Stimulated activated CD8-positive, alpha-beta memory T cell treated with anti-CD3 and anti-CD28 coated beads, Interleukin-7, amount 100 ng/mL, for 4 hours (primary cell): ENCODE results near the gene IGFL2.
"Not testable (repeated sequence)": the region's sequence is repeated elsewhere in the genome, so short reads cannot be mapped to it uniquely, and the experiment has no call there.

Source experiments
- DNase-seq, 2 donors: peaks; one replicate each; pipeline ENCODE4 v3.0.0-alpha.2; 2020; ENCODE audit warnings: low read depth in 2 of 2

IGFL2 gene

GRCh38 chr19:46147791-46148288, at the start of gene IGFL2:
Gene IGFL2, plus strand, starts transcription at chr19:46148238. Its CDS starts 41 bp downstream, at chr19:46148279.
- DNase-seq = no peak

- no peak for DNase-seq
These were observed 47.7 kb upstream of the IGFL2 start for GRCh38 chr19:46100344-46100743.

- DNase-seq = no peak
These were observed 46.7 kb upstream of the IGFL2 start for GRCh38 chr19:46101293-46101692.

GRCh38 chr19:46102333-46102732, 45.7 kb upstream of the IGFL2 start:
- not testable (repeated sequence) for DNase-seq

DNA sequence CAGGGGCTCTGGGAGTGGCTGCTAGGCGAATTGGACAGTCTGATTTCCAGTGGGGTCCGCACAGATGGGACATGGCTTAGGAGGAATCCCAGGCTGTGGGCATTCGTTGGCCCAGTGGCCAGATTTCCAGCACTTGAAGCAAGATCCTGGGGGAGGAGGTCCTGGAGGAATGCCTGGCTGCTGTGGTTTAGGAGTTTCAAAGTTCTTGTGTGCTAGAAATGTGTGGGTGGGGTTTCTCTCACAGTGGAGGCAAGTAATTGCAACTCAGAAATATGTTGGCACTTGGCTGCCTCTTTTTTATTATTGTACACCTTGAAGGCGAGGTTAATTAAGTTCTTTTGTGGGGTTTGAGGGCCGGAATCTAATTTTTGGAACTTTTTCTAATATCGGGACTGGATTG, 40.7 kb upstream of the IGFL2 start:
- no peak for DNase-seq

DNA sequence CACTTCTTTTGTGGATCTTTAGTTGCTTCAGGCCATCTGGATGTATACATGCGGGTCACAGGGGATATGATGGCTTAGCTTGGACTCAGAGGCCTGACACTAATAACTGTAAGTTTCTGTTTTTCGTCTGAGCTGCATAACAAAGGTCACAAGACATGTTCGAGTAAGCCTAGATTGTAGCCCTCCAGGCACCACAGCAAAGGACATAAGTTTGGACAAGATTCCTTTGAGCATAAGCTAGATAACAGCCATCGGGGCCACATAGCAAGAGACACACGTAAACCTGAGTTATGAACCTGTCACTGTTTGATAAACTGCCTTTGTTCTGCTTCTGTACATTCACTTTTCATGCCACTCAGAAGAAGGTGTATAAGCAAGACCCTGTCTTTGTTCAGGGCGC, 38.2 kb upstream of the IGFL2 start:
- DNase-seq = no peak

DNA sequence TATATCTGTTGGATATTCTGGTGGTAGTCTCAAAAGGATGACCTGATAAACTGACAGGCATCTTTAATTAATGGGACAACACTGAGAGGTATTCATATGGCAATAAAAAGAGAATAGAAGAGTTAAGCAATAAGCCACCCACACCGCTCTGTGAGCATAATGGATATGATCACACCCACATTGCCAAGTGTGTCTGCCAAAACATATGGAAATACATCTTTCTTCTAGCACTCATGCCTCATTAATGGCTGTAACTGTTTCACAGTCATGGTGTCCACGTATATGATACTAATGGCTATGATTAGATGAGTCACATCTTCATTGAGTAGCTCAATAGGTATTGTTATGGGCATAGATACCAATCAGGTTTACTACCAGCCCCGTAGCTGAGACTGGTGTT, 36.7 kb upstream of the IGFL2 start:
- DNase-seq = no peak

GRCh38 chr19:46112527-46112926, 35.5 kb upstream of the IGFL2 start:
- DNase-seq = no peak

- DNase-seq = no peak
These were observed 34.3 kb upstream of the IGFL2 start for GRCh38 chr19:46113726-46114125.

GRCh38 chr19:46115396-46116106, 32.5 kb upstream of the IGFL2 start:
- DNase-seq = no peak

- no peak for DNase-seq
These were observed 31.9 kb upstream of the IGFL2 start for GRCh38 chr19:46116121-46116520.

DNA sequence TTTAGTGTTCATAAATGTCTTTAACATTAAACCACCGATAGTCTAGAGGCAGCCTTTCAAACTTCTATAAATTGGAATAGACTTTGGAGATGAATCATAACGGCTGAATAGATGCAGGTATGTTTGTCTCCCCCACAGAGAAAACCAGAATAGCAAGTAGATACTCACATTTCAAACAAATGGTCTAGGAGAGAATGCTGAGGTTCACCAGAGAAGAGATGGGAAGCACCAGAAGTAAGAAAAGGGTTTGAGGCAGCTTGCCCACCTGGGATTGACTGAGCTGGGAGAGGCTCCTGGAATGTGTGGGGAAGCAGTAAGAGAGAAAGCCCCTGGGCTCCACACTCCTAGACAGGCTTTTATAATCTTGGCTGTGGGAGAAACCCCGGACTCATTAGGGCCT, 29.9 kb upstream of the IGFL2 start:
- DNase-seq = no peak

- no peak for DNase-seq
These were observed 23.4 kb upstream of the IGFL2 start, which contains the start of gene IGFL3 for GRCh38 chr19:46124638-46125115. Gene IGFL3, minus strand, starts transcription at chr19:46124688. Its CDS starts 39 bp downstream, at chr19:46124649.

- DNase-seq = no peak
These were observed 22.6 kb upstream of the IGFL2 start for GRCh38 chr19:46125447-46125846.

- no peak for DNase-seq
These were observed 21.9 kb upstream of the IGFL2 start for GRCh38 chr19:46126086-46126580.

DNA sequence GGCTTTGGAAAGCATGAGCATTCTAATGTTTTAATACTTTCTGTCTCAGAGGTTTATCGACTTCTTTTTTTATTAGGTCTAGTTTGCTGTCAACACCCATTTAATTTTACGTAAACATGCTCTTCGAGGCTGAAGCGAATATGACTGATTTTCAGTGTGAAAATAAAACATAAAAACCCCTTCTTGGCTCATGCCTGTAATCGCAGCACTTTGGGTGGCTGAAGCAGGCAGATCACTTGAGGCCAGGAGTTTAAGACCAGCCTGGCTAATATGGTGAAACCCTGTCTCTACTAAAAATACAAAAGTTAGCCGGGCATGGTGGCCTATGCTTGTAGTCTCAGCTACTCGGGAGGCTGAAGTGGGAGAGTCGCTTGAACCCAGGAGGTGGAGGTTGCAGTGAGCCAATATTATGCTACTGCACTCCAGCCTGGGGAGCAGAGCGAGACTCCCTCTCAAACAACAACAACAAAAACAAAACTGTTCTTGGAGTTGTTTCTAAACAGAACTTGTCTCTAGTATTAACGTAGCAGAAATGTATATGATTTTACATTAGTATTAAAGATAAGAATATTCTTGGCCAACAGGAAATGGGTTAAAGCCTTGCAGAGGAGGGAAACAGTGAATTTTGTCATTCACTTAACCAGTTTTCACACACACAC, 16.4 kb upstream of the IGFL2 start:
- no peak for DNase-seq

DNA sequence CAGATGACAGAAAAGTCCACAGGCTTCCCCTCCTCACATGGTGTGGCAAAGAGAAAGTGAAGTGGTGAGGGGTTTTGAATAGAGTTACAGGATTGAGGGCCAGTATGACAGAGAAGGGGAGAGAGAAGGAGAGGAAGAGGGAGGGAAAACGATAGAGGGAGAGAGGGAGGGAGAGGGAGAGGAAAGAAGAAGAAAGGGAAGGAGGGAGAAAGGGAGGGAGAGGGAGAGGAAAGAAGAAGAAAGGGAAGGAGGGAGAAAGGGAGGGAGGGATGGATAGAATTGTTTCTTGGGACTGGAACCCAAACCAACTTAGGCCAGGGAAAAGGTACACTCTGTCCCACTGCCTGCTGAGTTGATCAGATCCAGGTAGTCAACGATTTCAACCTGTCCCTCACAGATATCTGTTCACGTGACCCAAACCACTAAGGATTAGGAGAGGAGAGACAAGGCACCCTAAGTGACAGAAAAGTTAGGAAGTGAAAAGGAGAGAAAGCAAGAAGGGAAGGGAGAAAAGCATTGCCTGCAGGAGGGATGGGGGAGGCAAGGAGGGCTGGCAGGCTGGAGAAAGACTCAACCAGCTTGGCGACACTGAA, 15.4 kb upstream of the IGFL2 start:
- no peak for DNase-seq

DNA sequence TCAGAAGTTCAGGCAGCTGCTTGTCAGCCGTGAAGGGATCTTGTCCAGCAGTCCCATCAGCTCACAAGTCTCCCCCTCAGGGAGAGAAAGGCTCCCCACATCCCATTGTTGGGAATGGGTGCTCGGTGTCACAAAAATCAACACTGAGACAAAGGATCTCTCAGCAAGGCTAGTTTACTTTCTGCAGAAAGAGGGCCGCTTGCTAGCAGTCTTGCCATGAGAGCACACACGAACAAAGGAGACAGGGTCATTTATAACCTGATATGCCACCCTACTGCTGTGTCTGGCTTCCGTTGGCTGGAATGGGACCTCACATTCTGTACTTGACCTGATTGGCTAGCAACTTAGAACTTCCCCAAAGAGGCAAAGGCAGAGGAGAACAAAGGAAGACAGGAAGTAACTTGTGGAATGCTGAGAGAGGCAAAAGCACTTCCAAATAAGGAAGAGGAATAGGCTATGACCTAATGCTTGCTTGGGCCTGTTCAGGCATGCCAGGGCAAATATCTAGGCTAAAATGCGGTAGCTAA, 14.9 kb upstream of the IGFL2 start:
- no peak for DNase-seq

- no peak for DNase-seq
These were observed 14.2 kb upstream of the IGFL2 start for GRCh38 chr19:46133777-46134241.

DNA sequence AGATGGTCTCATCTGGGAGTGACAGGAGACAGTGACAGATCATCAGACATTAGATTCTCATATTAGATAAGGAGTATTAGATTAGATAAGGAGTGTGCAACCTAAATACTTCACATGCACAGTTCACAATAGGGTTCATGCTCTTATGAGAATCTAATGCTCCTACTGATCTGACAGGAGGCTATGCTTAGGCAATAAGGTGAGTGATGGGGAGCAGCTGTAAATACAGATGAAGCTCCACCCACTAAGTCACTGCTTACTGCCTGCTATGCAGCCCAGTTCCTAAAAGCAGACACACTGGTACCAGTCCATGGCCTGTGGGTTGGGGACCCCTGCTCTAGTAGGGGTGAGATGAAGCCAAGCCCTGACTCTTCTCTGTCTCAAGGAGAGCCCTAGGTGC, 13.5 kb upstream of the IGFL2 start:
- no peak for DNase-seq

DNA sequence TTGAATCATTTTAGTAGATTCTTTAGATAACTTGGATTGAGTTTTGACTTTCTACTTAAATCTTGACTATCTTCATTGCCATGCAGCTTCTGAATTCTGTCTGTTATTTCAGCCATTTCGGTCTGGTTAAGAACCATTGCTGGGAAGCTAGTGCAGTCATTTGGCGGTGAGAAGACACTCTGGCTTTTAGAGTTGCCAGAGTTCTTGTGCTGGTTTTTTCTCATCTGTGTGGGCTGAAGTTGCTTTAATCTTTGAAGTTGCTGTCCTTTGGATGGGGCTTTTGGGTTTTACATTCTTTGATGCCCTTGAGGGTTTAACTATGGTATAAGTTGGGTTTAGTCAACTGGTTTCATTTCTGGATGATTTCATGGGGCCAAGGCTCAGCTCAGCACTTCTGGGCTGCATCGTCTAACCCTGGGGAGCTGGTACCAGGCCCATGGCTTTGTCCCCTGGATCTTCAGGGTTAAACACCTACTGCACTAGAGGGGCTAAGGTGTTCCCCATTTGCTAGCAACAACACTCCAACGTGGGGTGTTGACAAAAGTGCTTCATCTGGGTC, 10.0 kb upstream of the IGFL2 start:
- DNase-seq = no peak

DNA sequence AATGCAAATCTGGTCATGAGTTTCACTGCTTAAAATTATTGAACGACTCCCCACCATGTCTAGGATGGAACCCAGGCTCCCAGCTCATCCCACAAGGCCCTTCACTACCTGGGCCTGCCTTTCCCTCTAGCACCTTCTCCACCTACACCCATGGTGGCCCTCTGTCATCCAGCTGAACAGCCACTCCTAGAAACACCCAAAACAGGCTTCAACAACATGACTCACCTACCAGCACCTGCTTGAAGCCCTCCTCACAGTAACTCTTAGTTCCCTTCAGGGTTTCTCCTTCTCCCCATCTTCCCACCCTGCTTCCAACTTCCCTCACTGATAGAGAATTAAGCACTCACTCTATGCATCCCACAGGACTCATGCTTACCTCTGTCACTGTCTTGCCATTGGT, 6.6 kb upstream of the IGFL2 start:
- DNase-seq = no peak
